Pericardium fibroblast (primary cell): ENCODE data around the gene SLC22A17. TPM values are rescaled to one million over a fixed set of nuclear protein-coding genes. Genes with fewer than 3 reads are reported as not detected.

Experiments used
- total RNA-seq: library from RNA; depleted of rRNA; stranded (reverse); fragments of >200 nt; gene quantifications from 2 replicates; pipeline ENCODE4 v1.2.3, GENCODE V29; 2015

Gene SLC22A17
- total RNA-seq, result 23.2 and 24.8 TPM in 2 replicates

GRCh38 chr14:23352506-23353432, at the start of gene SLC22A17:
SLC22A17 (minus strand) TSS chr14:23352887.

GRCh38 chr14:23376482-23377197, 24.0 kb upstream of the SLC22A17 start, which contains the start of gene CMTM5:
CMTM5 (plus strand) TSS chr14:23377046; CDS start chr14:23377252, 206 bp downstream.

GRCh38 chr14:23372509-23372908, 19.8 kb upstream of the SLC22A17 start, which contains the start of gene IL25:
IL25 (plus strand) TSS chr14:23372809.

DNA sequence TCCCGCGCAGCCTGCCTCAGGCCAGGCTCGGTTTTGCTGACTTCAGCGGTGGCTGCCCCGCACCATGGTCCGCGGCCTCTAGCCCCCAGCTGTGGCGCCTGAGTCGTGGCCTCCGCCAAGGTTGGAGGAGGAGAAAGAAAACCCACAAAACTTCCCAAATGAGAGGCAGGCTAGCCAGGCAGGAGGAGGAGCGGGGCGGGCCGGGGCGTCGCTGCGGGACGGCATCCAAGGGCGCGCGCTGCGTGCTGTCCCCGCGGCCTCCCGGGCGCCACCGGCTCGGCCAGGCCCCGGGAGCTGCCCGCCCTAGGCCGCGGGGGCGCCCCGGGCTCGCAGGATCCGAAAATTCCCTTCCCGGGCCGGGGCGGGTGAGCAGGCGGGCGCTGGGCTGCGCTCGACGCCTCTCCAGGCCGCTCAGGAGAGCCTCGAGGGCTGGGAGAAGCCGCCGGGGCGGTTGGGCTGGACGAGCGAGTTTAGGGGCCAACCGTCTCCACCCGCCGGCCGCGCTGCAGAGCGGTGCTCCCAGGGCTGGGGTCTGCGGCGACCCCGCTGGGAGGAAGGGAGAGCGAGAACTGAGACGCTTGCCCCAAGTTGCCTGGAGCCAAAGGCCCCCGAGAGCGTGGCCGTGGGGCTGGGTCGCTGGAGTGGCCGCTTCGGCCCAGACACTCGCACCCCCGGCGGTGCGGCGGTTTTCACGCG, 12.5 kb upstream of the SLC22A17 start, which contains the start of gene EFS:
Gene EFS (minus strand): TSS at position 137 of the 696 bp plus-strand sequence. CDS start 147 bp downstream, outside the sequence.

GRCh38 chr14:23320584-23321571, 31.8 kb downstream of the SLC22A17 start, which contains the start of gene PABPN1:
PABPN1 (plus strand) TSS chr14:23321457; CDS start chr14:23321470, 13 bp downstream.

DNA sequence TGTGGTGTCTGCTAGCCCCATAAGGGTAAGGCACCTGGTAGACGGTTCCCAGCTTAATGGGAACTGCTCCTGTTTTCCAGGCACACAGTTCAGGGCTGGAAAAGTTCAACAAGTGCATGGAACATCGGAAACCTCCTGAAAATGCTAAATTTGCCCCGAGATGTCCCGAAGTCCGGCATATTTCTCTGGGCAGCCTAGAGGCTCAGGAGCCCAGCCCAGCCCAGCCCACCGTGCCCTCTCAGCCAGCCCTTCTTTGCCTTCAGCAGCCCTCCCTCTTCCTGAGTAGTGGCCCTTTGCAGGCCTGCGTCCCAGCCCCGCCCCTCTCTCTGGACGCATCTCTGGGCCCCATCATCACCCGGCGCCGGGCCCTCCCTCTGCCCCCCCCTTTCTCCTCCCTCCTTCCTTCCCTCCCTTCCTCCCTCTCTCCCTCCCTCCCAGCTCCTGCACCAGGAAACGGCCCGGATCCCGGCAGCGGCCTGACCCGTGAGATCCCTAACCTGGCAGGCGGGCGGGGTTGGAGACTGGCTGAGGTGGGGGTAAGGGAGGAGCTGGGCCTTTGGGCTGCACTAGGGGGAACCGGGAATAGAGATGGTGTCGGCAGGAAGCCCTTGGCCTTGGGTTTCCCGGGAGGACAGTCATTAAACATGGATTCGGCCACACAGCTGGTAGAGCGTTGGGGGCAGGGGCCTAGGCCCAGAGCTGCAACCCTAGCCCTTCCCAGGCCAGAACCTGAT, 46.1 kb downstream of the SLC22A17 start, which contains the start of gene BCL2L2:
Gene BCL2L2 (plus strand): TSS at position 422 of the 734 bp plus-strand sequence. CDS start 935 bp downstream, outside the sequence.

DNA sequence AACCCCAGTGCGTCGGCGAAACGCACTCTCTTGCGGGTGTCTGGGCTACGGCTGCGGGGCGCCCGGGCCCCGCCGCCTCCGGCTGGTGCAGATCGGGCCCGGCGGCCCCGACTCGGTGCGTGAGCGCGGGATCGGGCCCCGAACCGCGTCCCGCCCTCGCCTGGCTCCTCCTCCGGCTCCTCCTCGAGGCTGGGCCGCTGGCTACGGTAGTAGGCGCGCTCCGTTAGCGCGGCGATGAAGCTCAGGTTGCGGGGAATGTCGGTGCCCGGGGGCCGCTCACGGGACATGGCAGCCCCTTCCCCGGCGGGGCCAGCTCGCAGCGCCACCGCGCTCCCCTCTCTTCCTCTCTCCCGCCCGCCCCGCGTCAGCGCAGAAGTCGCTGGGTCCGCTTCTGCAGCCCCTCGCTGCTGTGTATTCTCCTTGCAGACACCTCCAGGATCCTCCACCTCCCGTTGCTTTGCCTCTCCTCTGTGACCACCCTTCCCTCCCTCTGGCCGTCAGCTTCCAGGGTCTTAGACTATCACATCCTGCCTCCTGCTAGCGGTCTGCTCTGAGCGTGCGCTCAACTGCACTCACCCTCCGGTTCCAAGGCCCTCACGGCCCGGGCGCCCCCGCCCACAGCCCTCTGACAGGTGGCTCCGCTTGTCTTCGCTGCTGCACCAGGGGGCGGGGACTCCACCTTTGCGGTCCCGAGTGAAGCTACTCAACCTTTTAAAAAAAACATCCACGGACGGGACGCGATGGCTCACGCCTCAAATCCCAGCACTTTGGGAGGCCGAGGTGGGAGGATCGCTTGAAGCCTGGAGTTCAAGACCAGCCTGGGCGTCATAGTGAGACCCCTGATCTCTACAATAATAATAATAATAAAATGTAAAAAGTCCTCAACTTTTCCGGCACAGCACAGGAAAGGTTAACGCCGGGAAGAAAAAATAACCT, 50.1 kb downstream of the SLC22A17 start, which contains the start of gene PPP1R3E:
Gene PPP1R3E (minus strand): TSS at position 570 of the 936 bp plus-strand sequence. CDS start 283 bp downstream, at position 287.

Other genes starting within 250 kb of the SLC22A17 start
- not detected in 2 replicates for gene CIROP, start 247.9 kb downstream of the SLC22A17 start, total RNA-seq
- gene CEBPE, start 233.6 kb downstream of the SLC22A17 start, total RNA-seq, result not detected in 2 replicates
- 4.3 and 9.8 TPM in 2 replicates for gene SLC7A8, start 169.2 kb downstream of the SLC22A17 start, total RNA-seq
- gene RNF212B, start 115.0 kb downstream of the SLC22A17 start, total RNA-seq, result not detected in 2 replicates
- gene HOMEZ, start 66.8 kb downstream of the SLC22A17 start, total RNA-seq, result 5.7 and 12.3 TPM in 2 replicates
- 3.5 and 6.6 TPM in 2 replicates for gene PPP1R3E, start 50.0 kb downstream of the SLC22A17 start, total RNA-seq
- 10.5 and 16.2 TPM in 2 replicates for gene BCL2L2, start 46.1 kb downstream of the SLC22A17 start, total RNA-seq
- gene PABPN1, start 31.4 kb downstream of the SLC22A17 start, total RNA-seq, result 38.5 and 55.7 TPM in 2 replicates
- gene EFS, start 12.3 kb upstream of the SLC22A17 start, total RNA-seq, result 8.6 and 12.9 TPM in 2 replicates
- not detected in 2 replicates for gene IL25, start 19.9 kb upstream of the SLC22A17 start, total RNA-seq
- gene CMTM5, start 24.2 kb upstream of the SLC22A17 start, total RNA-seq, result not detected in 2 replicates
- gene MYH6, start 55.4 kb upstream of the SLC22A17 start, total RNA-seq, result not detected in 2 replicates
- gene MYH7, start 82.8 kb upstream of the SLC22A17 start, total RNA-seq, result 2.3 TPM in 1 of 2 replicates, not detected in the other
- gene NGDN, start 116.8 kb upstream of the SLC22A17 start, total RNA-seq, result 20.4 and 23.9 TPM in 2 replicates
- 0.12 and 0.17 TPM in 2 replicates for gene ZFHX2, start 198.9 kb upstream of the SLC22A17 start, total RNA-seq
- gene THTPA, start 203.4 kb upstream of the SLC22A17 start, total RNA-seq, result 8.5 and 11.8 TPM in 2 replicates
- gene AP1G2, start 214.9 kb upstream of the SLC22A17 start, total RNA-seq, result 18.3 and 29.8 TPM in 2 replicates
- gene JPH4, start 225.9 kb upstream of the SLC22A17 start, total RNA-seq, result 0.09 and 0.12 TPM in 2 replicates